Stimulated activated CD8-positive, alpha-beta memory T cell treated with anti-CD3 and anti-CD28 coated beads, Interleukin-15, amount 100 ng/mL, for 1 hour (primary cell): Measurements from ENCODE around the gene RASGRF1.
"Not testable (repeated sequence)": the region's sequence is repeated elsewhere in the genome, so short reads cannot be mapped to it uniquely, and the experiment has no call there.

Experiments used
- DNase-seq: peaks from one replicate; pipeline ENCODE4 v3.0.0-alpha.2; 2020; ENCODE audit warnings: low read depth

Gene RASGRF1

DNA sequence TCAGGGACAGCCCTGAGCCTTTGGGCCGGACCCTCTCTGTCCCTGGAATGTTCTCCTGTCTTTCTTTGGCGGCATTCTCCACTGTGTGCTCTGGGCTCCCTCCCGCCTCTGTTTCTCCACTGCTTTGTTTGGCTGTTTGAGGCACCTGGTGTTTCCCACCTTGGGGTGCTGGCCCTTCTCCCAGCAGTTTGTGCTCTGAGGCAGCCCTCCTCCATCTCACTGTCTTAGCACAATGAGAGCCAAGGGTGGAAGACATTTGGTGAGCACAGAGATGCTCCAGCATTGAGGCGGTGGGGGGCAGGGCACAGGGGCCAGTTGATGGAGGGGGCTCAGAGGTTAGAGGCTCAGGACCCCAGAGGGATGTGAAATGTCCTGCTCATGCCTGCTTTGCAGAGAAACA is 54.3 kb downstream of the RASGRF1 start:
- no peak for DNase-seq

DNA sequence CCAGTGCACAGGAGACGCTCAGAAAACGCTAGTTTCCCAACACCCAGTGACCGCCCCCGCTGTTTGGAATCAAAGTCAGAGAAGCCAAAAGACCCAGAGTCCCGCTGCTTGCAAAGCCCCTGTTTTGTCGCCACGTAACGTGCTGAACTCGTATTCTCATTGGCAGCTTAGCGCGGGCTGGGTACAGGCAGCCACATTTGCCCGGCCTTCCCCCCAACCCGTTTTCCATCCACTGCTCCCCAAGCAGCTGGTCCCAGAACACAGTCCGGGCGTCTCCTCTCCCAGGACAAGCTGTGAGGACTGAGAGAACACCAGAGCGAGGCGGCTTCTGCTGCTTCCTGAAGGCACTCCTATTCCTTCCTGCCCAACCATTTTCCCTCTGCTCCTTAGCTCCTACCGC is 54.8 kb downstream of the RASGRF1 start:
- DNase-seq, result no peak

DNA sequence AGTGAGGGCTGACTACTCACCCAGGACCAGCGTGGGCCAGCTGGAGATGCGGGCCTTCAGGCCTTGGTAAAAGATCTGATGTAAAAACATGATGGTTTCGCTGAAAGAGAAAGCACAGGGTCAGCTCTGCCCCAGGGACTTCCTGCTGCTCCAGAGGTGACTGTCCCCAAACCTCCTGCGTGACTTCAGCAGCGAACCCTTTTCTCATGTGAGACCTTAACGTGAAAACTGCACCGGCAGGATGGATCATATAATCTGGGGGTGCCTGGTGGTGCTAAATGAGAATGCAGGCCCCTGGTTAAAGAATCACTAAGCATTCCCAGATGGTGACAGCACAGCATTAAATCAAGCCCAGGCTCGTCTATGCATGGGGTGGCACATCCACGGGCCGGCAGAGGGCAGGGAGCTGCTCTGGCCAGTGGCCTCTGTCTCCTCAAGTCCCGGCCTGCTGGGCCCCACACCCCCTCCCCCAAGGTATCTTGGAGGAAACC is 55.4 kb downstream of the RASGRF1 start:
- no peak for DNase-seq

DNA sequence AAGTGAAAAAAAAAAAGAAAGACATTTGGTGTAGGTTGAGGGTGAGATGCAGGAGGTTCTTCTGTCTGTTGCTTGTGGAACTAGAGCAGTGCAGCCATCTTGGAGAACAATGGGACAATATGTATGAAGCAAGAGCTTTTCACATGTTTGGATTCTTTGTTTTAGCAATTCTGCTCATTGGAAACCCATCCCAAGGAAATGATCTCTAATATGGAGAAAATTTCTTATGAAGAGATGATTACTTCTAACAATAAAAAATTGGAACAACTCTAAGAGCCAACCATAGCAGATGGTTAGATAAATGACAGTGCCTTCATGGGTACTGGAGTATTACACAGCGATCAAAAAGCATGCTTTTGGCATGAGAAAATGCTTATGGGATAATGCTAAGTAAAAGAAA is 56.3 kb downstream of the RASGRF1 start:
- DNase-seq, result no peak

DNA sequence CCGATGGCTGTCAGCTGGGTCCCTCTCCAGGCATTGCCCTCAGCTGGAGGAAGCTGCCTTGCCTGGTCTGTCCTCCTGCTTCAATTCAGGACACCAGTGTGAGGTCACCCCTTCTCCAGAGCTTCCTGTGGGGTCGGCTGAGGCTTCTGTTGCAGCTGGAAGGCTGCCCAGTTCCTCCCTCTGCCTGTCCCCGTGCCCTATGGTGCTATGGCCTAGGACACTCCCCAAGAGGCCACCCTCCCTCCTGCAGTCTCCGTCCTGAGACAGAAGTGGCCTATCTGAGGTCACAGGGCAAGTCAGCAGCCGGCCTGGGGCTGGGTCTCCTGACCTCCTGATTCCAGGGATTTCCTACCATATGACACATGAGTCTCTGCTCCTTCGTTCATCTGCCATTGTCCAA is 57.9 kb downstream of the RASGRF1 start:
- DNase-seq, result no peak

DNA sequence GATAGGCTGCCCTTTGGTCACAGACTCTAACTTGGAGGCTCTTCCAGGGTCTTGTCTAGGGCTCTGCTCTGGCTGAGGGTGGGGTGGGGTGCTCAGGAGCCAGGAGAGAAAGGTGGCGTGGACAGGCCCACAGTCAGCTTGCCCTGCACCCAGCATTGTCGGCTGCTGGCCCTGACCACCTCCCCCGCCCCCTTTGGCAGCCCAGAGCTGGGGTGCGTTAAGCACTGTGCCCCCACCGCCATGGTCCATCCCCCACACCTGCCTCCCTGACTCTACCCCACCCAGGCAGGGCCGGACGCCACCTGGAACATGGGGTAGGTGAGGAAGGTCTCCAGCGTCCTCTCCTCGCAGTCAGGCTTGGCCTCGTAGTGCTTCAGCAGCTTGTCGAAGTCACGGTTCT is 58.8 kb downstream of the RASGRF1 start:
- DNase-seq, result no peak

DNA sequence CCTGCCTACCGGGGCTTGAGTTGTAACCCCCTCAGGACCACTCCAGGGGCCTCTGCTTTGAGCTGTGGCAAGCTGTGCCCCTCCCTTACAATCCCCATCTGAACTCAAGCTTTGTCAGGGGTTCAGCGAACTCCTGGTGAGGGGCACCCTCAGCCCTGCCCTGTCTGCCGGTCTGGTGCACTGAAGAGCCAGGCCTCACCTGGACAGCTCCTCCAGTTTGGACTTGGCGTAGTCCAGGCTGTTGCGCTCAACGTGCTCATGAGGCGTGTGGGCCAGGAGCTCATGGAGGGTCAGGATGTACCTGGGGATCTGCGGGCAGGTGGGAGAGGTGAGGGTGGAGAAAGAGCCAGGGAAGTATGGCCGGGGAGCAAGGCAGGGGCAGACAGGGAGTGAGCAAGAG is 59.4 kb downstream of the RASGRF1 start:
- no peak for DNase-seq

DNA sequence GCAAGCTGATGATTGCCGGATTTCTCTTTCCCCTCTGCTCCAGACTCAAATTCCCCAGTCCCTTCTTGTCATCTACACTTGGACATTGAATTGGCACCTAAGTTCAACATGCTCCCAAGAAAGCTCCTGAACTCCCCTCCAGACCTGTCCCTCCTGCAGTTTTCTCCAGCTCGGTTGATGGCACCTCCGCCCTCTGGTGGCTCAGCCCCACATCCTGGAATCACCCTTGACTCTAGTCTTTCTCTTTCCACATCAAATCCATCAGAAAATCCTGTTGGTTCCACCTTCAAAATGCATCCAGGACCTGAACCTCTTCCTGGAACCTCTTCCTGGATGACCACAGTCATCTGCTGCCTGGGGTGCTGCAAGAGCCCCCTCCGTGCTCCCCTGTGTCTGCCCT is 60.1 kb downstream of the RASGRF1 start:
- no peak for DNase-seq

DNA sequence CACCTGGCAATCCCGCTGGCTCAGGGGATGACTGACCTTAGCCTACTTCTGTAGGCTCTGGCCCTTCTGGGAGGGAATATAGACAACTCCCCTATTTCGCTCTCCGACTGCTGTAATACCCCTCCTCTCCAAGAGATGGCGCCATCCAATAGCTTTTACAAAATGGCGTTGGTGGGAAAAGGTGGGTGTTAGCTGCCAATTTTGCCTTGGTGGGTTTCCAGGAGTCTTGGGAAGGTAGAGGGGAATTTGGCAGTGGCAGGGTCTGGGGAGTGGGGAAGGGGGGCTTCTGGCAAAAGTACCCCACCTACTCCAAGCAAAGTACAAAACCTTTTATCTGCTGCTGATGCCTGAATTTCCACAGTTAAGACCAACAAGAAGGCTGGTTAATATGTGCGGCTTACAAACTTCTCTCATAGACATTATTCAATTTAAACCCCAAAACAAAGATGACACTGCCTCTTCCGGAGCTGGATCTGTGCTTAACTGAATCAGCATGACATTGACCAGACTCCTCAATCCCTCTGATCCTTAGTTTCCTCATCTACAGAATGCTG is 62.1 kb downstream of the RASGRF1 start:
- DNase-seq, result no peak

DNA sequence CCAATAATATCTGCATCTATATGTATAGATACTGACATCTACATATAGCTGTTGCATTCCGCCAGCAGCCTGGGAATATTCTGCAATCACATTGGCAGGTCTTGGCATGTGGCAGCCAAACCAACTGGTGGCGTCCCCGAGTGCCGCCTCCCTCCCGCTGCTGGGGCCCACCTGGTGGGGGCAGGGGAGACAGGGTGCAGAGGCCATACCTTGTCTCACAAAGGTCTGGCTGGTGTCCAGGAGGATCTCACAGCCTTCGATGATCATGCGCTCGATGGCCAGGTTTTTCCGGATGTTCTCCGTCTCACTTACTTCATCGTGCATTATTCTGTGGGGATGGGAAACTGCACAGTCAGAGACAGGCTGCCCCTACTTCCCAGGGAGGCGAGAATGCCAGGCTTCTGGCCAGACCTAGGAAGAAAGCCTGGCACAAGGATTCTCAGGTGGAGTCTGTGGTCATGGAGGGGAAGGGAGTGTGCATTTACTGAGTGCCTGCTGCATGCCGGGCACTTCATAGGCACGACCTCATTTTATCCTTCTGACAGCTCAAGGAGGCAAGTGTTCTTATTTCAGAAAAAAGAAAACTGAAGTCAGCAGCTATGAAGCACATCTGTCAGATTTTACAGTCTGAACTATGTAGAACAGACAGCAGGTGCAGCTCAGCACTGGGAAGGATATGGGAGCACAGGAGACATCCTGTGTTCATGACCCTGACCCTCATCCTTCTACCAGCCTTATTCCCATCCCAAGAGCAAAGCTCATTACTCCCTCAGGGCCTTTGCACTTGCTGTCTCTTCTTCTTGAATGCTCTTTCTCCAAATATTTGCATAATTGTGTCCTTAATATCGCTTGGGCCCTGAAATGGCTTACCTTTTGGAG is 62.8 kb downstream of the RASGRF1 start:
- DNase-seq, result no peak

DNA sequence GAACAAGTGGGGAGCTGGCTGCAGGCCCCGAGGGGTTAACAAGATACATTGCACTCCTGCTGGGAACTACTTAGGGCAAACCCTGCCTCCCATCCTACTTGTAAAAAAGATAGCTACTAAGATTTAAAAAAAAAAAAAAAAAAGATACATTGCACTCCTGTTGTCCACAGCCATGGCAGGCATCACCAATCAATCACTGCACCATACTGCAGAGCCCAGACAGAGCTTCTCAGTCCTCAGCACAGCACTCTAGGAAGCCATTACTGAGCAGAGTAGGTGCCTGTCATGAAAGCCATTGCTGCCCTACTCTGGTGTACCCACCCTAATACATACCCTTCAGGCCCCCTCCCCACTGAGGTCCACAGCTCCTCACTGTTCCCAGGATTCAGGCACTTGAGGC is 64.8 kb downstream of the RASGRF1 start:
- DNase-seq, result no peak

DNA sequence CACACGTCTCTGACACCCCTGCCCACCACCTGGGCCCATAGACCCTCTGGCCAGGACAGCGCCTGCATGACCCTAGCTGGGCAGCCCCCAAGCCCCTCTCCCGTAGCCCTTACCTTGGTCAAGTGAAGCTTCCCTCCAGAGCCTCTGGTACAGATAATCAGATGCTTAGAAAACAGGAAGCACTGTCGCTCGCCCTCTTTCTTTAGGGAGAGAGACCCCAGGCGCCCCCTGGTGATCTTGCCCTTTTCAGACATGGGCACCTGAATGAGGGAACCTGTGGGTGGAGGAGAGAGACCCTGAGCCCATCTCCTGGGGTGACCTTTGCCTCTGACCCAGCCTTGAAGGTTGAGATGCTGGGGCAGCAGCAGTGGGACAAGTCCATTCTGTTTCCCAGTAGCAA is 65.4 kb downstream of the RASGRF1 start:
- no peak for DNase-seq

DNA sequence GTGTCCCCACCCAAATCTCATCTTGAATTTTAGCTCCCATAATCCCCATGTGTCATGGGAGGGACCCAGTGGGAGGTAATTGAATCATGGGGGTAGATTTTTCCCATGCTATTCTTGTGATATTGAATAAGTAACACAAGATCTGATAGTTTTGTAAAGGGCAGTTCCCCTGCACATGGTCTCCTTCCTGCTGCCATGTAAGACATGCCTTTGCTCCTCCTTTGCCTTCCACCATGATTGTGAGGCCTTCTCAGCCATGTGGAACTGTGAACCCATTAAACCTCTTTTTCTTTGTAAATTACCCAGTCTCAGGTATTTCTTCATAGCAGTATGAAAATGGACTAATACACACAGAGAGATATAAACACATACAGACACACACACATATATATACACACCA is 66.1 kb downstream of the RASGRF1 start:
- not testable (repeated sequence) for DNase-seq

DNA sequence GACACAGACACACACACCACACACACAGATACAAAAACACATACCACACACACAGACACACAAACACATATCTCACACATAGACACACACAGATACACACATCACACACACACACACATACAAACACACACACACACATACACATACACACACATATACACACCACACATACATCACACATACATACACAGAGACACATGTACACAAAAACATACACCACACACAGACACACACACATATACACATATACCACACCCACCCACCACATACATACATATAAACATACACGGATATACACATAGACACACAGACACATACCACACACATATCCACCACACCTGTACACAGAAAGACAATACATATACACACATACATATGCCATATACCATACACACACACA is 66.7 kb downstream of the RASGRF1 start:
- DNase-seq, result no peak

DNA sequence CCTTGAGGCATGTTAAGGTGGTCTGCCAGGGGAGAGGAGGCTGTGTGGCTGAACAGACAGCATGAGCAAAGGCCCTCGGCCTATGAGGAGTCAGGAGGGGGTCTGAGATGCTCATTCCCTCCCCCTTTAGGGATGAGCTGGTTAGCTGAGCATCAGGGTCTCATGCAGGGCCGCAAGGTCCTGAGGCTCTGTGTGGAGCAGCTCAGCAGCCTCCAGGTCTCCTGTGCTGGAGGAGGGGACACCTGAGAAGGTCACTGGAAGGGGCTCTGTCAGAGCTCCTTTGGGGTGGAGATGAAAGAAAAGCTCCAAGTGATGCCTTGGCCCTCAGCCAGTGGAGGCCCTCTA is 67.1 kb downstream of the RASGRF1 start:
- DNase-seq, result no peak

DNA sequence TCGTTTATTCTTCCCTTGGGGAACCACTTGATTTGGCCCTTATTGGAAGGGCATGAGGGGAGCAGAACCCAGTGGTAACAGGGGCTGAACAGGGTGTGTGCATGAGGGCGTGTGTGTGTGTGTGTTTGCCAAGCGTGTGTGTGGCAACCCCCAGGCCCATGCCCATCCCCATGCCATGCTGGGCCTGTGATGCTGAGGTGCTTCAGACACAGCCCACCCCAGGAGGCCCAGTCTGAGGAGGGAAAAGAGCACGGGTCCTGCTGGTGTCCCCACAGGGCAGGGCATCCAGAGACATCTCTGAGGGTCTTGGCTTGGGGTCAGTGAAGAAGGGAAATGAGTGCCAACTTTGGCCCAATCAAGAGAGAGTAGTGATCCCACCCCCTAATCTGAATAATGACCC is 71.6 kb downstream of the RASGRF1 start:
- DNase-seq, result no peak

DNA sequence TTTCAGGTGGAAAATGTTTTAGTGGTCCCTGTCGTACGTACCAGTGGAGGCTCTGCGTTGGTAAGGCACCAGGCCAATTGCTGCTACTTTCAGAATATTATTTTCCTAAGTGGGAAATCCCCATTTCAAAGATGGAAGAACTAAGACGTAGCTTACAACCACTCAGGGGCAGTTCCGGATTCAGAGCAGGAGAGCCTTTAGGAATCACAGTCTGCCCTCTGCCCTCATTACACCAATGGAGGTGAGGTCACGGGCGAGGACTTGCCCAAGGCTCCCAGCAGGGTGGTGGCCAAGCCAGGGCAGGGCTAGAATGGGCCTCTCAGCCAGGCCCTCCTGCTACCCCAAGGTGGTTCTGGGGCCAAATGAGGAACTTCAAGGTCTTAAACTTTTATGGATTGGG is 72.6 kb downstream of the RASGRF1 start:
- DNase-seq, result no peak

DNA sequence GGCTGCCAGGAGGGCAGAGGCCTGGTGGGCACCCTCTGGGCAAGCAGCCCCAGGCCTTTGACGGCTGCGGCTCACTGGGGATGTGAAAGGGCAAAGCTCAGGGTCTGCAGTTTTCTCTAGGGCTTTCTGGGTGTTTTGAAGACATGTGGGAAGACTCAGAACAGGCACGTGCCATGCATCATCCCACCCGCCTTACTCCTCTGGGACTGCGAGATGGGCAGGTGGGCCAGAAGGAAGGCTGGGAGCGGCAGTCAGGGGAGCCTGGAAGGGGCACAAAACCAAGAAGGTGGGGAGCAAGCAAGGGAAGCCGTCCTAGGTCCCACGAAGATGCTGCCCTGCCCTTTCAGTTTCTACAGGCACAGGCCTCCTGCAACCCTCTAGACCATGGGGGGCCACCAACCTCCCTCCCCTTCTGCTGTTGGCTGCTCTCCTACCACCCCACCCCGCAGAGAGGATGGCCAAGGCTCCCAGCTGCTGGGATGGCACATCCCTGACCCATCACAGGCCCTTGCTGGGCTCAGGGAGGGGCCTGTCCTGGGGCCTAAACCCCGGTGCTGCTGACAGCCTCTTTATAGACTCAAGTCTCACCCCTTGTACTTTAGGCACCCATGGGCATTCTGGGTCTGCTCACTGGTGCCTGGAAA is 73.9 kb downstream of the RASGRF1 start:
- no peak for DNase-seq

DNA sequence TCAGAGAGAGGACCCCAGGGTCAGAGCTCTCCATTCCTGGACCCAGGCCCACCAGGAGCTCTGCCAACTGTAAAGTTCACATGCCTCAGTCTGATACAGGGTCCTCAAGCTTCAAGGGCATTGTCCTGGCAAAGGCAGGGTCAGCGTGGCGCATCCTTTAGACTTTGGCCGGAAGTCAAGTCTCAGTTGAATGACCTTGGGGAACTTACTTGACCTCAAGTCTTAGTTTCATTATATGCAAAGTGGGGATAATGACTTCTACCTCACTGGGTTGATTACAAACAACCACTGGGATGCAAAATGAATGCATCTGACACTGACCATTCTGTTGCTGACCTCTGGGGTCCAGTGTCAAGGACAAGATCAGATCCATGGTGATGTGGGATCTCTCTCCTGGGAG is 75.2 kb downstream of the RASGRF1 start:
- no peak for DNase-seq

DNA sequence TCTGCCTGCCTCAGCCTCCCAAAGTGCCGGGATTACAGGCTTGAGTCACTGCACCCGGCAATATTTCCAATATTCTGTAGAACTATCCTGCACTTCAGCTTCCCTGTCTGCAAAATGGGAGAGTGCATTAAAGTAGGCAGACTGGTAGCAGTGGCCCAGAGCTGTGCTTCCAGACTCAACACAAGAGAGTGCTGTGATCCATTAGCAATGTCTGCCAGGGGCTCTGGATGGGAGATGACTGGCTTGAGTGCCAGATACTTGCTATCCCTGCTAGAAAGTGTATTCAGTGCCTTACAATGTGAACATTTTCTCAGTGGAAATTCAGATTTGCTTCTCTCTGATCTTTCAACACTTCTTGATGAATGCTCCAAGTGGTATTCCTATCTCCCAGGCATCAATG is 80.3 kb downstream of the RASGRF1 start:
- DNase-seq, result no peak

DNA sequence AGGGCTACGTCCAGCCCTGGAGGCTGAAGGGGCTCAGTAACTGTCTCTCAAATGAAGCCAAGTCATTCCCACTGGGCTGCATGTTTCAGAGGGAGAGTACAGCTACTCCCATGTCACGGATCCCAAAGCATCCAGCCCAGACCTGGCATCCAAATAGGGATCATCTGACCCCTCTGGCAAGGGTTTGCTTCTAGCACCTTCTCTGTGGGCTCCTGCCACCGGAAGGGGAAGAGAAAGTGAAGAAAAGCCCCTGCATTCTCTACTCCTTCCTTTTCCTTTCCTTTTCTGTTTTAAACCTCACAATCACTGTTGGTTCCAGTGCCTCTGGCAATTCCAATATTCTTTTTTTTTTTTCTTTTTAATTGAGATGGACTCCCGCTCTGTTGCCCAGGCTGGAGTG is 81.2 kb downstream of the RASGRF1 start:
- no peak for DNase-seq

DNA sequence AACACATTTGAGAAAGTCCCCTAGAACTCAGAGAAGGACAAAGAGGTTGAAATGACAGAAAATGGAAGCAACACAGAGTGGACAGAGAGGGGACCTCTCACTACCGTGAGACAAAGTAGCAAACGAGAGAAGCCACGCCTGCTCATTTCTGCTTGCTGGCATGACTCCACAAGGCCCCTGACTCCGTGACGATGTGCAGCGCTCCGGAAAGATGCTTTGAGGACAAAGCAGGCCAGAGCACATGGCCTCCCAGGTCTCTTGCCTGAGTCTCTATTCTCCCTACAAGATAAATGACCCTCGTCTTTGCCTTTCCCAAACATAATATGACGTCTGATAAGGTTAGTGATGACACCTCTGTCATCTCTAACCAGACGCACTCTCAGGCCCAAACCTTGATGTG is 81.9 kb downstream of the RASGRF1 start:
- DNase-seq, result no peak

DNA sequence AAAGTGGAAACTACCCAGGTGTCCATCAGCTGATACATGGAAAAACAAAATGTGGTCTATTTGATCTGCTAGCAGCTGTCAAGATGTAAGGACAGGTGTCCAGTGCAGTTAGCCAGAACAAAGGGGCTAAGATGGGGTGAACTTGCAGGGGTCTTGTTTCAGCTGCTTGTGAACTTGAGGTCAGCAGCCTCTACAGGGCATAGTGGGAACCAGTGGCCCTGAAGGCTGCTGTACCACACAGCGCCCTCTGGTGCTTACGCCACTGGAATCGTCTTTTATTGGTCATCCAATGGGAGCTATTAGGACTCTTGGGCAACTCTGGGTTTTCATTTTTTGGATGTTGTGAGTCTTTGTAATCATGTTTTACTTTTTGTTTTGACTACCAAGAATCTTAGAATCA is 83.5 kb downstream of the RASGRF1 start:
- DNase-seq, result no peak

DNA sequence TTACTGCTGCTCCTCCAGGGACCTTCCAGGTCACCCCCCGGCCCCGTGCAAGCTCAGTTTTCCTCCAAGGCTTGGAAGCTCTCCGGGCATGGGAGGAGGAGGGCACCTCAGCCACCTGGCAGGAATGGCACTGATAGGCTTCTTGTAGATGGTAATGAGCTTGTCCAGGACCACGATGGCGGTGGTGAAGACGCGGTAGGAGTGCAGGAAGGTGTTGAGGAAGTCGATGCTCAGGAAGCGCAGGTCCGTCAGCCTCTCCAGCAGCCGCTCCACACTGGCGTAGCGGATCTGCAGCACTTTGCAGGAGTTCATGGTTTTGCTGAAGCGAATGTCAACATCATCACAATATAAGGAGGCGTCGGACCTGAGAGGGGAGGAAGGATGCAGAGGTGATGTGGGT is 84.5 kb downstream of the RASGRF1 start:
- no peak for DNase-seq
